ENCODE results near the gene DEPP1.
A peak's percentile ranks its signal among the peaks of the same experiment; 100 is the strongest.

Gene DEPP1

GRCh38 chr10:44993226-44993921 is 14.8 kb upstream of the DEPP1 start:
- peak; percentile 46 for DNase-seq

GRCh38 chr10:44992732-44993225 is 14.2 kb upstream of the DEPP1 start:
- no peak for DNase-seq

- DNase-seq: no peak
Observed at GRCh38 chr10:44992070-44992731, 13.6 kb upstream of the DEPP1 start.

DNA sequence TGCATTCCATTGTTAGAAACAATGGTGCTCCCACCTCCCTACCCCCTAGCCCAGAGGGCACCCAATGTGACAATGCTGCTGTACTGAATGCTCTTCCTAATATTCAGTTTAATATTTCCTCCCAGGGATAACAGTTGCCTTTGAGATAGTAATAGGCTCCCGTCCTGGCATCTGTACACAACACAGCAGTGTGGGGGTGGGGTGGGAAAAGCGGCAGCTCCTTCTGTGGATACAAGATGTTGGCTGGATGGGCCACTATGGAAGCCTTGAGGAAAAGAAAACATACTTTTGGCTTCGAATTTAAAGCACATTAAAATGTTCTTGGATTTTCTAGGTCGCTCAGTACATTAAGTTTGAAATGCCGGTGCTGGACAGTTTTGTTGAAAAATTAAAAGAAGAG is 13.0 kb upstream of the DEPP1 start:
- no peak for DNase-seq

GRCh38 chr10:44990965-44991364 is 12.4 kb upstream of the DEPP1 start:
- no peak for DNase-seq

GRCh38 chr10:44990302-44990655 is 11.7 kb upstream of the DEPP1 start:
- DNase-seq: no peak

- no peak for DNase-seq
Observed at GRCh38 chr10:44989597-44990301, 11.1 kb upstream of the DEPP1 start.

- no peak for DNase-seq
Observed at GRCh38 chr10:44988957-44989585, 10.5 kb upstream of the DEPP1 start.

DNA sequence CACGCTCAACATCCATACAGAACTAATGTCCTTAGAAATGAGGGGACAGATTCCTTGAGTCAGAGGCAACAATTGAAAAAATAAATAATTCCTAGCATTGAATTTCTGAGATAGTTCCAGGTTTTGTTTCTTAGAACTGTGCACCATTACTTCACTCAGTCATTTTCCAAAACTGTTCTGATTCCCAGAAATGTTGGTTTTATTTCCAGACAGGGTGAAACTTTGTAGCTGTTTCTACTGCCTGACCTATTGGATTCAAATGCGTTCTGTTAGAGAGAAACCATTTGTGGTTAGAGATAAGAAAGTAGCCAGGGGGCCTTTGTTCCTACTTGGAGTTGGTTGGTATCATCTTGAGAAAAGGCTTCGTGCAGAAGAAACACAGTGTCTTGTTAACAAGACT is 8.1 kb upstream of the DEPP1 start:
- DNase-seq: no peak

- DNase-seq: no peak
Observed at GRCh38 chr10:44986179-44986578, 7.6 kb upstream of the DEPP1 start.

DNA sequence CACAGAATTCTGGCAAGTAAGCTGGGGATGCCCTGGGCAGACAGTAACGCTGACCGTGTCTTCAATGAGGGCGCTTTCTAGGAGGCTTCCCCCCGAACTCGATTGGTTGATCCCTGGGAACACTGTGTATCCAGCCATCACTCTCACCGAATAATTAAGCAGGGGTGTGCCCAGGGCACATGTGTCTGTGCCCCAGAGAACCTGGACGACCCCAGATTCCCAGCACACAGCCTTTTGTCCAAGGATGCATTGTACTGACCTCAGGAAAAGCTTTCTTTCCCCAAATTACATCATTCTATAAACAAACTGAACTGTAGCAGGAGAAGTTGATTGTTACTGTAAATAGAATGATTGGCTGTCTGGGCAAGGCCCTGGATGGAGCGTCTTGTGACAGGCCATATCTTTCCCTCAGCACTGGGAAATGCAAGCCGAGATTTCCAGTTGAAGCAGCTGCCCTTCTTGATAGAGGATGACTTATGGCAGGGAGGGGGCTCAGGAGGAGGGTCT is 6.6 kb upstream of the DEPP1 start:
- no peak for DNase-seq

GRCh38 chr10:44984671-44985101 is 6.1 kb upstream of the DEPP1 start:
- no peak for DNase-seq

GRCh38 chr10:44983895-44984278 is 5.3 kb upstream of the DEPP1 start:
- DNase-seq: no peak

- DNase-seq: no peak
Observed at GRCh38 chr10:44983066-44983894, 4.7 kb upstream of the DEPP1 start.

DNA sequence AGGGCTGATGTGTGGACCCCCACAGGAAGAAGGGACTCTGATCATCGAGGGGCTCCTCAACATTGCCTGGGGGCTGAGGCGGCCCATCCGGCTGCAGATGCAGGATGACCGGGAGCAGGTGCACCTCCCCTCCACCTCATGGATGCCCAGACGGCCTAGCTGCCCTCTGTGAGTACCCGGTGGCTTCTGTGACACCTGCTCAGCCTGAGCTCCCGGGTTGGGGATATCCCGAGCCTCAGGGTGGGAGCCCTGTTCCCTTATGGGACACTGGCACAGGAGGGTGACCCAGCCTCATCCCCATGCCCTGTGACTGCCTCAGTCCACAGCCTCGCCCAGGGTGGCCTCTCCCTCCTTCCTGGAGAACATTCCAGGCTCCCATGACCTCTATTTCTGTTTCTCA is 3.9 kb upstream of the DEPP1 start:
- no peak for DNase-seq

DNA sequence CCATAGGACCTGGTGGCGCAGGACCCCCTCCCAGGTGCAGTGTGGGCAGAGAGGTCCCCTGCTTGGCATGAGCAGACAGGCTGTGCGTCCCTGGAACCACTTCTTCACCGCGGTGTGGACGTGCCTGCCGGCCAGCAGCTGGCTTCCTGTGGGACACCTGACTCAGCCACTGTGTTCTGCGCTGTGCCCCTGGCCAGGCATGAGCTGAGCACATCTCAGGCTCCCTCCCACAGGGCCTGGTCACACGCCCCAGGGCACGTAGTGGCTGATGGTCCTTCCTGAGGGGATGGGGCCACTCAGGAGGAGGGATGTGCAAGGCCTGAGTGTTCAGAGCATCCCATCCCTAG is 3.5 kb upstream of the DEPP1 start:
- DNase-seq: no peak

GRCh38 chr10:44981172-44982113 is 2.8 kb upstream of the DEPP1 start:
- no peak for DNase-seq

DNA sequence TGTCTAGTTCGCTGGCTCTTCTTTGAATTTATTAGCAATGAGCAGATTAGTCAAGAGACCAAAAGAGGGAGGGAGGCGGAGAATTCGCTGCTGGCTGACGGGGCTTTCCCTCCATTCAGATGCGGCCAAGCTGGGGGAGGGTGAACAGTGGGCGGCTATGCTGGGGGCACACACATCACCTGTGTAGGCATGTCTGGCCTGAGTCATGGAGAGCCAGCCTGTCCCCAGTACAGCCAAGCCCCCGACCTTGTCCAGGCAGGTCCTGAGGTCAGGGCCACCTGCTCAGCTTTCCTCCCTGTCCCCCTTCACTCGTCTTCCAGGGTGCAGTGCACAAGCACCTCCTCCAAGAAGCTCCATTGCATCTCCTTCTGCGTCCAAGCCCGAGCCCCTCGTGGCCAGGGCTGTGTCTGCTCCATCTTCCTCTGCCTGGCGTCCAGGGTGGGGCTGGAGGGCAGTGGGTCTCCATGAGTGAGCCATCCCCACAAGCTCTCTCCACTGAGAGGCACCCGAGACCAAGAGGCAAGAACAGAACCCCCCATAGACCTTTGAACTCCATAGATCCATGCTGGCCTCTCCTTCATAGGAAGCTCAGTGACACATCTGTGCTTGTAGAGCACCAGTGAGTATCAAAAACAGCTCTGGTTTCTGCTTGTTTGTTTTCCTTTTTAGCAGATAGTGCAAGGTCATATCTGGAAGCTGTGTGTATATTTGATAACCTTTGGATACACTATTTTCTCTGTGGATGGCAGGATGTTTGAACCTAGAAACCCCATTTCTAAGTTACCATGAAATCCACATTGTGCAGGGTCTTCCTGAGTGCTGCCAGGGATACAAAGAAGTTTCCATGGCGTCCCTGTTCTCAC is 1.9 kb upstream of the DEPP1 start:
- no peak for DNase-seq

DNA sequence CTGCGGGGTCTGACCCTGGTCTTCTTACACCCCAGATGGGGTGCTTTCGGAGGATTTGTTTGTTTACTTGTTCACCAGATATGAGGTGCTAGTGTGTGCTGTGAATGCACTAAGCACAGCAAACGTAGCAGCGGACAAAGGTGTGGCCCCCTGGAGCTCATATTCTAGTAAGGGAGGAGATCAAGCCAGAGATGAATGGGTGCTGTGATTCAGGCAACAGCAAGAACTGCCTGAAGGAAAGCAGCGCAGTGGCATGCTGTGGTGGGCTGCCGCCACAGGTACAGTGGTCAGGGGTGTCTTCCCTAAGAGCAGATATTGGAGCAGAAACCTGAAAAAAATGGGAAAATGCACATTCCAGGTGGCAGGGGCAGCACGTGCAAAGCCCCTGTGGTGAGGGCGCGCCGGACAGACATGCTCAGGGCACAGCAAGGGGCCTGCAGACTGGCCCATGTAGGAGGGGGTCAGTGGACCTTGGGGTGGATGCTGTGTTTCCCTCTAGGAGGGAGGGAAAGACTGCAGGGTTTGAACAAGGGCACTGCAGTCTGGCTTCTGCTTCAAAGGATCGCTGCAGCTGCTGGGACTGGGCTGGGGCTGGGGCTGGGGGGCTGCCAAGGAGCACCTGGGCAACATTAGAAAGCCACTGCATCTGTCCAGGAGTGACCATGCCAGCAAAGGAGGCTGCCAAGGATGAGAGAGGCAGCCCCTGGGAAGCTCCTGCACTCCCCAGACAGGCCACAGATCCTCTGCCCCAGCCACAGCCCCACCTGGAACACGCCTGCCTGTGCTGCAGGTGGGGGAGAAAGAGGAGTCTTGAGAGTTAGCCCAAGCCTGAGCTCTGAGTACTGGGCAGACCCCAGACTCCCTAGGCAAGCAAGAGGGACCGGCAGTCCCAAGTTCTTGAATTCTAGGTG is 927 bp upstream of the DEPP1 start:
- no peak for DNase-seq
